HepG2 (cell line): ENCODE data around the gene MS4A10. TPM values are rescaled to one million over a fixed set of nuclear protein-coding genes. Genes with fewer than 3 reads are reported as not detected.

ENCODE experiments used
- ATRX ChIP-seq: sonication (generic); formaldehyde crosslinking; IDR thresholded peaks from 2 replicates; pipeline ENCODE4 v1.4.0; 2020; ENCODE audit warnings: missing genetic modification reagents, borderline replicate concordance
- CBX2 ChIP-seq, 2 experiments: fragments of 200-600 bp in 1 of 2; sonication (generic); formaldehyde crosslinking in 1 of 2; IDR thresholded peaks; 2 replicates each; pipeline versions ENCODE4 v1.7.0 to v1.8.1; 2018 to 2022; ENCODE audit warnings: low read depth in 2 of 2, low read length in 1 of 2, mild to moderate bottlenecking in 1 of 2, missing genetic modification reagents in 1 of 2
- CCAR2 ChIP-seq: fragments of 200-400 bp; formaldehyde crosslinking; optimal IDR thresholded peaks from 2 replicates; pipeline ENCODE3; 2018; ENCODE audit warnings: low read depth, mild to moderate bottlenecking, low read length, moderate library complexity
- E2F1 ChIP-seq: sonication (generic); formaldehyde crosslinking; IDR thresholded peaks from 2 replicates; pipeline ENCODE4 v1.5.0; 2020; ENCODE audit warnings: missing genetic modification reagents
- ELF4 ChIP-seq: sonication (generic); formaldehyde crosslinking; IDR thresholded peaks from 2 replicates; pipeline ENCODE4 v1.5.0; 2020; ENCODE audit warnings: missing genetic modification reagents, mild to moderate bottlenecking, moderate library complexity, borderline replicate concordance
- FIP1L1 ChIP-seq: fragments of 200-400 bp; formaldehyde crosslinking; IDR thresholded peaks from 2 replicates; pipeline ENCODE4 v1.6.1; 2018; ENCODE audit warnings: low read depth, mild to moderate bottlenecking, low read length, moderate library complexity, borderline replicate concordance; ENCODE audit not compliant: insufficient read depth
- FOXC1 ChIP-seq: sonication (generic); formaldehyde crosslinking; IDR thresholded peaks from 2 replicates; pipeline ENCODE4 v1.8.0; 2022; ENCODE audit warnings: mild to moderate bottlenecking, missing genetic modification reagents, borderline replicate concordance
- HDAC1 ChIP-seq: sonication (generic); formaldehyde crosslinking; IDR thresholded peaks from 2 replicates; pipeline ENCODE4 v1.5.1; 2020; ENCODE audit warnings: mild to moderate bottlenecking, missing genetic modification reagents
- HDAC2 ChIP-seq: sonication (generic); formaldehyde crosslinking; IDR thresholded peaks from 2 replicates; pipeline ENCODE4 v1.4.0; 2020; ENCODE audit warnings: missing genetic modification reagents
- HOXA7 ChIP-seq: sonication (generic); formaldehyde crosslinking; IDR thresholded peaks from 2 replicates; pipeline ENCODE4 v1.8.1; 2022; ENCODE audit warnings: mild to moderate bottlenecking, missing genetic modification reagents, moderate library complexity
- JARID2 ChIP-seq: sonication (generic); formaldehyde crosslinking; IDR thresholded peaks from 2 replicates; pipeline ENCODE4 v1.8.1; 2023; ENCODE audit warnings: missing genetic modification reagents, inconsistent platforms; ENCODE audit not compliant: insufficient replicate concordance
- MATR3 ChIP-seq: sonication (generic); formaldehyde crosslinking; IDR thresholded peaks from 2 replicates; pipeline ENCODE4 v1.4.0; 2020; ENCODE audit warnings: missing genetic modification reagents
- MED8 ChIP-seq: sonication (generic); formaldehyde crosslinking; IDR thresholded peaks from 2 replicates; pipeline ENCODE4 v1.8.1; 2023; ENCODE audit warnings: mild to moderate bottlenecking, missing genetic modification reagents; ENCODE audit not compliant: insufficient replicate concordance
- MEIS1 ChIP-seq: sonication (generic); formaldehyde crosslinking; IDR thresholded peaks from 2 replicates; pipeline ENCODE4 v1.9.0; 2021; ENCODE audit warnings: mild to moderate bottlenecking, missing genetic modification reagents, moderate library complexity, borderline replicate concordance
- NPAS2 ChIP-seq: sonication (generic); formaldehyde crosslinking; IDR thresholded peaks from 2 replicates; pipeline ENCODE4 v1.8.0; 2022; ENCODE audit warnings: mild to moderate bottlenecking, missing genetic modification reagents, borderline replicate concordance
- NR2C2 ChIP-seq: sonication (generic); formaldehyde crosslinking; IDR thresholded peaks from 2 replicates; pipeline ENCODE4 v1.4.0; 2020; ENCODE audit warnings: missing genetic modification reagents, mild to moderate bottlenecking, moderate library complexity, borderline replicate concordance
- RARA ChIP-seq: IDR thresholded peaks from 2 replicates; pipeline ENCODE4 v1.6.1; 2016; ENCODE audit warnings: missing genetic modification reagents, missing compliant biosample characterization
- RFX5 ChIP-seq: IDR thresholded peaks from 2 replicates; pipeline ENCODE4 v1.6.1; 2011; ENCODE audit warnings: low read depth, low read length, improper control_type of control experiment
- SNAI1 ChIP-seq: sonication (generic); formaldehyde crosslinking; IDR thresholded peaks from 2 replicates; pipeline ENCODE4 v1.5.0; 2020; ENCODE audit warnings: mild to moderate bottlenecking, missing genetic modification reagents, borderline replicate concordance
- TEAD3 ChIP-seq: optimal IDR thresholded peaks from 2 replicates; pipeline ENCODE3; 2016; ENCODE audit warnings: borderline replicate concordance
- THAP7 ChIP-seq: sonication (generic); formaldehyde crosslinking; IDR thresholded peaks from 2 replicates; pipeline ENCODE4 v1.8.1; 2023; ENCODE audit warnings: mild to moderate bottlenecking, missing genetic modification reagents
- ZFP36 ChIP-seq: fragments of 150-350 bp; IDR thresholded peaks from 2 replicates; pipeline ENCODE4 v1.6.1; 2018; ENCODE audit warnings: borderline replicate concordance, low read length, low read depth; ENCODE audit not compliant: partially characterized antibody
- ZIK1 ChIP-seq: sonication (generic); formaldehyde crosslinking; IDR thresholded peaks from 2 replicates; pipeline ENCODE4 v1.5.0; 2020; ENCODE audit warnings: mild to moderate bottlenecking, low read depth, missing genetic modification reagents, borderline replicate concordance
- ZNF30 ChIP-seq: sonication (generic); formaldehyde crosslinking; IDR thresholded peaks from 2 replicates; pipeline ENCODE4 v1.5.0; 2020; ENCODE audit warnings: mild to moderate bottlenecking, missing genetic modification reagents
- ZNF564 ChIP-seq: sonication (generic); formaldehyde crosslinking; IDR thresholded peaks from 2 replicates; pipeline ENCODE4 v1.8.1; 2023; ENCODE audit warnings: mild to moderate bottlenecking, missing genetic modification reagents
- ZNF572 ChIP-seq: sonication (generic); formaldehyde crosslinking; IDR thresholded peaks from 2 replicates; pipeline ENCODE4 v1.5.1; 2020; ENCODE audit warnings: mild to moderate bottlenecking, missing genetic modification reagents
- ZSCAN20 ChIP-seq: sonication (generic); formaldehyde crosslinking; IDR thresholded peaks from 2 replicates; pipeline ENCODE4 v1.4.0; 2020; ENCODE audit warnings: missing genetic modification reagents, mild to moderate bottlenecking, borderline replicate concordance
- polyA plus RNA-seq, 8 experiments: library from polyadenylated mRNA; depleted of rRNA in 3 of 8; stranded (reverse) in 7 of 8; unstranded in 1 of 8; fragments of >200 nt; fragmentation: Illumina TruSeq in 4 of 8; extraction: Trizol in 4 of 8; gene quantifications; 2 replicates each; pipeline versions ENCODE4 v1.2.1 to v1.2.3, GENCODE V29; 2011 to 2016; ENCODE audit warnings: low read depth in 4 of 8, missing spikeins in 1 of 8, mixed read lengths in 1 of 8; ENCODE audit not compliant: insufficient read depth in 1 of 8
- total RNA-seq, 5 experiments: library from RNA; depleted of rRNA; stranded (reverse); fragments of >200 nt; fragmentation: Illumina TruSeq; extraction: Trizol; gene quantifications; 2 replicates each; pipeline ENCODE4 v1.2.3, GENCODE V29; 2016; ENCODE audit warnings: low read depth in 1 of 5

MS4A10 gene
- total and polyA plus RNA-seq, 2 of the 13 experiments (the other 11 are each of a cell fraction or from before 2014, with no cell fraction given) = not detected

- peak; percentile 72; the same call in 1 of the 2 replicates for TF ChIP-seq ZNF564 (CRISPR knock-in tag)
- TF ChIP-seq RFX5 = peak; percentile 85
- TF ChIP-seq ZFP36 = no peak
- no peak for TF ChIP-seq ATRX (CRISPR knock-in tag)
- TF ChIP-seq E2F1 (CRISPR knock-in tag) = peak; percentile 56; the same call in 1 of the 2 replicates
- TF ChIP-seq MATR3 (CRISPR knock-in tag) = no peak
- no peak for TF ChIP-seq MED8 (CRISPR knock-in tag)
- TF ChIP-seq HDAC1 (CRISPR knock-in tag) = peak; percentile 99
- no peak for TF ChIP-seq ZNF30 (CRISPR knock-in tag)
- TF ChIP-seq ZSCAN20 (CRISPR knock-in tag) = no peak
- no peak; the same call in 1 of the 2 replicates for TF ChIP-seq SNAI1 (CRISPR knock-in tag)
- peak; percentile 92 for TF ChIP-seq HDAC2 (CRISPR knock-in tag)
- no peak for TF ChIP-seq CCAR2
- no peak for TF ChIP-seq CBX2 (IDR thresholded peaks at IDR 0.05; ENCODE audit: low read depth, low read length)
- no peak for TF ChIP-seq CBX2 (CRISPR knock-in tag; IDR thresholded peaks at IDR 0.05; ENCODE audit: low read depth)
- no peak for TF ChIP-seq NPAS2 (CRISPR knock-in tag)
- no peak for TF ChIP-seq FIP1L1
- no peak for TF ChIP-seq HOXA7 (CRISPR knock-in tag)
- peak; percentile 98 for TF ChIP-seq THAP7 (CRISPR knock-in tag)
- peak; percentile 61 for TF ChIP-seq TEAD3 (CRISPR knock-in tag)
- TF ChIP-seq NR2C2 = peak; percentile 80
- TF ChIP-seq ELF4 (CRISPR knock-in tag) = no peak
- peak; percentile 88 for TF ChIP-seq JARID2 (CRISPR knock-in tag)
- TF ChIP-seq RARA = 0 out of 2 replicates have a peak, but pooled peaks have one; percentile 17
- peak; percentile 76 for TF ChIP-seq FOXC1 (CRISPR knock-in tag)
- no peak for TF ChIP-seq ZIK1 (CRISPR knock-in tag)
- TF ChIP-seq MEIS1 (CRISPR knock-in tag) = no peak; the same call in 1 of the 2 replicates
- TF ChIP-seq ZNF572 (CRISPR knock-in tag) = peak; percentile 42; the same call in 1 of the 2 replicates
Measured at GRCh38 chr11:60841797-60842667, 56.9 kb downstream of the MS4A10 start, which contains the start of gene CCDC86 (continued).
